Measurements from ENCODE around the gene KRT80.

Gene KRT80

DNA sequence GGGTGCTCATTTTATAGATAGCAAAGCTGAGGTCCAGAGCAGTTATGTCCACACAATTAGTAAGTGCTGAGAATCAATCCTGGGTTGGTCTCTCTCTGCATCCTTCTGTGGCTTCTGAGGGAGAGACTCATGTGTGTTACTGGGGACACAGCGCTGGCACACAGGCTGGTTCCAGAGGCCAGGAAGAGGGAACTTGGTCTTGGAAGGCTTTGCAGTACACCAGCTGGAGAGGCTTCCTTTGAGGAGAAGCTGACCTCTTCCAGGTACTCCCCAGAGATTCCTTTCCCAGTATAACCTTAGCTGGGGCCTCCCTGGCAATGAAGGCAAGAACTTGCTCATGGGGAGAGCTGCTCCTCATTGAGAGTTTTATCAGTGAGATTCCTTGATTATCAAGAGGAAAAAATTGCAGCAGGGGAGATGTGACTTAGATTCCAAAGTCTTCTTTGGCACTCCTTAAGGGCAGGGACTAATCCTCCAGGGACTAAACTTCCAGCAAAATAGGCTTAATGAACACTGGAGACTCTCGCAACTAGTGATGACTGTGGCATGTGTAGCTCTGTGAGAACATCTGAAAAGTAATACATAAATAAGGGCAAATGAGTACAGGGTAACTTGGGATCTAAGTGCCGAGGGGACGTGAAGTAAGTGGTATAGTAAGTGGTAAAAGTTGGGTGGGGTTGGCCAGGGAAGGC, 13.9 kb upstream of the KRT80 start:
- no peak for DNase-seq (ENCODE audit: low spot score)
- TF ChIP-seq, protein P1, sequence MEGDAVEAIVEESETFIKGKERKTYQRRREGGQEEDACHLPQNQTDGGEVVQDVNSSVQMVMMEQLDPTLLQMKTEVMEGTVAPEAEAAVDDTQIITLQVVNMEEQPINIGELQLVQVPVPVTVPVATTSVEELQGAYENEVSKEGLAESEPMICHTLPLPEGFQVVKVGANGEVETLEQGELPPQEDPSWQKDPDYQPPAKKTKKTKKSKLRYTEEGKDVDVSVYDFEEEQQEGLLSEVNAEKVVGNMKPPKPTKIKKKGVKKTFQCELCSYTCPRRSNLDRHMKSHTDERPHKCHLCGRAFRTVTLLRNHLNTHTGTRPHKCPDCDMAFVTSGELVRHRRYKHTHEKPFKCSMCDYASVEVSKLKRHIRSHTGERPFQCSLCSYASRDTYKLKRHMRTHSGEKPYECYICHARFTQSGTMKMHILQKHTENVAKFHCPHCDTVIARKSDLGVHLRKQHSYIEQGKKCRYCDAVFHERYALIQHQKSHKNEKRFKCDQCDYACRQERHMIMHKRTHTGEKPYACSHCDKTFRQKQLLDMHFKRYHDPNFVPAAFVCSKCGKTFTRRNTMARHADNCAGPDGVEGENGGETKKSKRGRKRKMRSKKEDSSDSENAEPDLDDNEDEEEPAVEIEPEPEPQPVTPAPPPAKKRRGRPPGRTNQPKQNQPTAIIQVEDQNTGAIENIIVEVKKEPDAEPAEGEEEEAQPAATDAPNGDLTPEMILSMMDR (IDR thresholded peaks at IDR 0.05) = no peak
- no peak overlapping the region for H3K4me3 ChIP-seq
- H3K27ac ChIP-seq = no peak overlapping the region

DNA sequence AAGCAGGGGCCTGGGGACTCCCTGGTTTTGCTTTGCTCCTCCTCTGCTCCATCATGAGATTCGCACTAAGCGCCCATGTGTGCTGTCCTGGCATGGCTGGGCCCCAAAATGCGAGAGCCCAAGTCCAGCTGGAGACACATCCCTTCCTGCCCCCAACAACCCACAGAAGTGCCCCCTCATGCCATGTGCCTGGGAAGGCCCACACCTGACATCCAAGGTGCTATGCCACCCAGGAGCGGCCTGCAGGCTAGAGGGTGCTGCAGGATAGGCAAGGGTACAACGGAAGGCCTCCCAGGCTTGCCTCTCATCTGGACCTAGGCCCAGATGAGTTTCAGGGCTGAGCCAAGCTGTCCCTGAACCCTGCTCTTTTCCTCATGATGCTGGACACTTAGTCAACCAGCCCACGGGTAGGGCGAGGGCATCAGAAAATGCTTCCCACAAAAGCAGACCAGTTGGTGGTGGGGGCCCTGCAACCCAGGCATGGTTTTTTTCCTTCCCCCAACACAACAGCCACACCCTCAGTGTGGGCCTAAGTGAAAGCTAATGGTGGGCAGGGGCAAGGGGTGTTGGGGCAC, 13.2 kb upstream of the KRT80 start:
- no peak for DNase-seq (ENCODE audit: low spot score)

DNA sequence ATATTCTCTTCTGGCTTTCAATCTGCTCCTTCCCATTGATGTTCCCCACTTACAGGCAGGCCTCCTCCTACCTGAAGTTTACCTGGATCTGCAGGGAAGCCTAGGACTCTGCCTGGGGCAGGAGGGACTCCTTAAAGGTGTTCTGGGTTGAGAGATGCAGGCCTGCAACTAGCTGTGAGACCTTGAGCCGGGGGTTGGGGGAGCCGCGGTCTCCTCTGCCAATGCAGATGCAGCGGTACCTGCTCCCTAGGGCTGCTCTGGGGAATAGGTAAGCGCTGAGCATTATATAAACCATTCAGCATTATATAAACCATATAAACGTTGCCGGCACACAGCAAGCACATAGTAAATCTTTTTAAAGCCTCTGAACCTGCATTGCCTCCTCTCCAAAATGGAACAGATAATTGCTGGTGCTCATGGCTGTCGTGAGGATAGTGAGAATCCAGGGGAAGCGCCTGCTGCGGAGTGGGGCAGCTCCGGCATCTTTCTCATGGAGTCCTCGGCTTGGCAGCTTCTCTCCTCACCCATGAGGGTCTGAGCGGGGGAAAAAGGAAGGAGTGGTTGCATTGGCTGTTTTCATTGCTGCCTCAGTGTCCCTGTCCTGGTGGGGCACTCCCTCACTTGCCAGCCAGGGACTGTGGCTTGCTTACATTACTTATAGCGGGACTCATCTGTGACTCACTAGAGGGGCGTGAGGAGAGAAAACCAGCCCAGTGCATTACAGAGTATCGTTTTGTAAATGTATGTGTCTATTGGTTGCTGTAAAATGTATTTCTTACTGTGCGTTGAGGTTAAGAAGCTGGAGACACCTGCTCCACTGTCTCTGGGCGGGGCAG, 12.5 kb upstream of the KRT80 start:
- no peak for DNase-seq (ENCODE audit: low spot score)
- TF ChIP-seq, protein P1 (IDR thresholded peaks at IDR 0.05) = no peak
- no peak overlapping the region for H3K27ac ChIP-seq
- no peak overlapping the region for H3K4me3 ChIP-seq

More for the DNA sequence above, 13.2 kb upstream of the KRT80 start:
- TF ChIP-seq, protein P1 (IDR thresholded peaks at IDR 0.05) = no peak
- Histone ChIP-seq H3K27ac (no peak overlapping the region), H3K4me3 (no peak overlapping the region)

GRCh38 chr12:52203079-52203921, 11.5 kb upstream of the KRT80 start:
- peak overlapping the region in 1 of 2 donors; percentile 23 for H3K27ac ChIP-seq
- TF ChIP-seq, protein P1 (IDR thresholded peaks at IDR 0.05) = no peak
- no peak overlapping the region for H3K4me3 ChIP-seq
- no peak for DNase-seq (ENCODE audit: low spot score)

DNA sequence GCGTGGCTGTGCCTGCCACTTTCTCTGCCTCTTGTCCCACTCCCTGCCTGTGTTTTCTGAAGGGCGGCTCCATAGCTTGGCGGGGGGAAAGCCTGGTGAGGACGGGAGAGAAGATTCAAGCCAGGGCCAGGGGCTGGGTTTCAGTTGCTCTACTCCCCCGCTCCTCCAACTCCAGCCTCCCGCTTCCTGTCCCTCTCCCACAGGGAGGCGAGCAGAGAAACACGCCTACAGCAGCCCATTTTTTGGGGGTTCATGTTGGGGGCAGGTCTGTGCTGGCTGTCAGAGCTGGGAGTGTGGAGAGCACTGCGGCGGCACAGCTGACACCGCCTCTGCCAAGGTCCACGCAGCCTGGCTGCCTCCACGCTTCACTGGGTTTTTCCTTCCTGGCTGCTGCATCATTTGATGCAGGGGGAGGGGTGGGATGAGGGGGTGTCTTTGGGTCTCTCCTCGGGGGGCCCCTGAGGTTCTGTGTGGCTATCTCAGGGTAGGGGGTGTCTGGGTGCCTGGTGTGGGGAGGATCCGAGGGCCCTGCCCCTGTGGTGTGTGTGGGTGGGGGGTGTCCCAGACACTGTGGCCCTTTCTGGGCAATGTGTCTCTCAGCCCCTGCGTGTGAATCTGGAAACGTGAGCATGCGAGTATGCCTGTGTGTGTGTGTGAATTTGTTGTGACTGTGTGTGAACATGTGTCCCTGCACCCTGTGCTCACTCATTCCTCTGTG, 10.7 kb upstream of the KRT80 start:
- no peak for DNase-seq (ENCODE audit: low spot score)
- H3K27ac ChIP-seq = peak overlapping the region in 1 of 2 donors; percentile 23
- TF ChIP-seq, protein P1 (IDR thresholded peaks at IDR 0.05) = no peak
- peak overlapping the region; percentile 11 for H3K4me3 ChIP-seq

- no peak for DNase-seq (ENCODE audit: low spot score)
- TF ChIP-seq, protein P1 (IDR thresholded peaks at IDR 0.05) = no peak
- Histone ChIP-seq H3K27ac (no peak overlapping the region), H3K4me3 (no peak overlapping the region)
Measured at GRCh38 chr12:52201451-52201839, 9.6 kb upstream of the KRT80 start.

Data from coronary artery (tissue), 2 donors.